Prostate gland (tissue), 2 donors: Measurements from ENCODE around the gene MCEMP1. TPM values are rescaled to one million over a fixed set of nuclear protein-coding genes. Genes with fewer than 3 reads are reported as not detected.

ENCODE experiments used
- DNase-seq: peaks from one replicate; pipeline ENCODE4 v3.0.0-alpha.2; 2019; ENCODE audit warnings: low spot score
- H3K27ac ChIP-seq, 2 donors: fragments of 200-600 bp; sonication (generic); 2 replicates each; pipeline ENCODE4 v1.5.1; 2017 to 2019
- H3K27me3 ChIP-seq: fragments of 200-600 bp; sonication (generic); replicated peaks from 2 replicates; pipeline ENCODE4 v1.5.1; 2019; ENCODE audit not compliant: insufficient read depth
- H3K36me3 ChIP-seq, 2 donors: fragments of 200-600 bp; sonication (generic); 1 replicate in 1 of 2; 2 replicates in 1 of 2; pipeline versions ENCODE4 v1.5.1 to v1.8.1; 2017 to 2019
- H3K4me1 ChIP-seq: fragments of 200-600 bp; sonication (generic); replicated peaks from 2 replicates; pipeline ENCODE4 v1.5.1; 2019
- H3K4me3 ChIP-seq, 2 donors: fragments of 200-600 bp; sonication (generic); 2 replicates each; pipeline ENCODE4 v1.5.1; 2017 to 2019
- H3K9me3 ChIP-seq: fragments of 200-600 bp; sonication (generic); 2 replicates; pipeline ENCODE4 v1.5.1; 2017
- CTCF ChIP-seq, 4 experiments: fragments of 200-600 bp in 2 of 4; fragments of 450-650 bp in 2 of 4; sonication (generic) in 2 of 4; IDR thresholded peaks; 1 replicate in 3 of 4; 2 replicates in 1 of 4; pipeline ENCODE4 v1.5.1; 2016 to 2019; ENCODE audit warnings: antibody characterized with exemption in 4 of 4, mild to moderate bottlenecking in 2 of 4, moderate library complexity in 2 of 4
- POLR2A ChIP-seq: fragments of 450-650 bp; IDR thresholded peaks from one replicate; pipeline ENCODE4 v1.6.1; 2016; ENCODE audit warnings: antibody characterized with exemption, mild to moderate bottlenecking
- POLR2AphosphoS5 ChIP-seq: sonication (generic); formaldehyde crosslinking; IDR thresholded peaks from one replicate; pipeline ENCODE4 v1.6.1; 2017; ENCODE audit warnings: antibody characterized with exemption
- WGBS: methylation state at CpG from one replicate; pipeline ENCODE4 v1.1.5; 2018; 5-methylcytosine and 5-hydroxymethylcytosine counted together
- intact Hi-C: fragments of 100-400 bp; cut with DNase I; formaldehyde crosslinking; loops from one replicate; pipeline ENCODE4 v1.14.2; 2022
- total RNA-seq, 2 donors: library from RNA; depleted of rRNA; stranded (reverse); fragments of >200 nt; gene quantifications; one replicate each; pipeline ENCODE4 v1.1.0, GENCODE V29; 2016

Gene MCEMP1
- total RNA-seq, 2 donors from 2014 or later, result 0.28 TPM; not detected in 1

GRCh38 chr19:7698583-7698982 lies 21.7 kb downstream of the MCEMP1 start:
- intact Hi-C loops, result no loop called here
- no peak overlapping the region for H3K27ac ChIP-seq
- WGBS, result 29% methylated on average over 11 of the region's 11 CpGs
- TF ChIP-seq POLR2A (no peak), CTCF (IDR thresholded peaks at IDR 0.05) (no peak), POLR2AphosphoS5 (no peak)
- peaks cover 14% of the 10 kb centered on the region for H3K27me3 ChIP-seq
- H3K9me3 ChIP-seq, result no peaks in the 10 kb centered on the region
- H3K4me1 ChIP-seq, result no peaks in the 10 kb centered on the region
- DNase-seq, result no peak
- no peak overlapping the region for H3K4me3 ChIP-seq
- no peaks in the 10 kb centered on the region for H3K36me3 ChIP-seq

- H3K4me1 ChIP-seq, result no peaks in the 10 kb centered on the region
- no peak for DNase-seq
- TF ChIP-seq POLR2AphosphoS5, result no peak
- no peak for TF ChIP-seq CTCF (IDR thresholded peaks at IDR 0.05)
- TF ChIP-seq POLR2A, result no peak
- 46% methylated on average over 2 of the region's 2 CpGs for WGBS
- no peaks in the 10 kb centered on the region for H3K36me3 ChIP-seq
- H3K9me3 ChIP-seq, result no peaks in the 10 kb centered on the region
- no peak overlapping the region for H3K4me3 ChIP-seq
- H3K27ac ChIP-seq, result no peak overlapping the region
- intact Hi-C loops, result no loop called here
- H3K27me3 ChIP-seq, result peaks cover 14% of the 10 kb centered on the region
These were observed 22.1 kb downstream of the MCEMP1 start for GRCh38 chr19:7699003-7699402.

- no peak for TF ChIP-seq POLR2A
- no peak for TF ChIP-seq POLR2AphosphoS5
- no peak for TF ChIP-seq CTCF (IDR thresholded peaks at IDR 0.05)
- Histone ChIP-seq H3K4me1 (no peaks in the 10 kb centered on the region), H3K9me3 (no peaks in the 10 kb centered on the region), H3K27ac (no peak overlapping the region), H3K4me3 (no peak overlapping the region), H3K27me3 (peaks cover 14% of the 10 kb centered on the region), H3K36me3 (no peaks in the 10 kb centered on the region)
- intact Hi-C loops, result no loop called here
- DNase-seq, result no peak
- WGBS, result 58% methylated on average over 15 of the region's 15 CpGs
These were observed 22.8 kb downstream of the MCEMP1 start for GRCh38 chr19:7699417-7700401.

- WGBS, result 95% methylated on average over 12 of the region's 12 CpGs
- Histone ChIP-seq H3K36me3 (no peaks in the 10 kb centered on the region), H3K9me3 (no peaks in the 10 kb centered on the region), H3K4me3 (no peak overlapping the region), H3K27me3 (peaks cover 14% of the 10 kb centered on the region), H3K4me1 (no peaks in the 10 kb centered on the region), H3K27ac (no peak overlapping the region)
- no peak for DNase-seq
- TF ChIP-seq CTCF (IDR thresholded peaks at IDR 0.05), result no peak
- no peak for TF ChIP-seq POLR2AphosphoS5
- TF ChIP-seq POLR2A, result no peak
- intact Hi-C loops, result no loop called here
These were observed 24.3 kb downstream of the MCEMP1 start for GRCh38 chr19:7701049-7701653.
